ENCODE results near the gene GNAT3. TPM values are rescaled to one million over a fixed set of nuclear protein-coding genes. Genes with fewer than 3 reads are reported as not detected.

GNAT3 gene
- total and polyA plus RNA-seq, 2 donors (not counting 3 experiments of a cell fraction or from before 2014, with no cell fraction given) = not detected

DNA sequence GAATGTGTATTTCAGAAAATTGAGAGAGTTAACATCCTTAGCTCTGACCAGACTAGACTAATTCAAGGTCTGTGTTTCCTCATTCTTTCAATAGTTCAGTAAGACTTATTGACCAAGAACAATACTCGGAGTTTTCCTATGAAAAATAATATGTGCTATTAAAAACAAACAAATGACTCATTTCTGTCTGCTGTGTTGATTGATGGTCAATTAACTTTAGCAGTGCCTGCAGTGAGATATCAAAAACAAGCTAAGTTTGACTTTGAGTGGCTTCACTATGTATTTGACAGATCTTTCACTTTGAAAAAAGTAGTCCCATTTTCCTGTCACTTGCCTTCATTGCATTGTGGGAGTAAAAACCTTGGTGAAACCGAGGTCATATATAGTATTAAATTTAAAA, 91.0 kb downstream of the GNAT3 start:
- no peak overlapping the region for H3K4me3 ChIP-seq (replicated peaks in 1 of 3; ENCODE audit: insufficient read depth in 1 of 3, low read depth in 1 of 3, low read length in 3 of 3)
- no peaks in the 10 kb centered on the region for H3K9me1 ChIP-seq (replicated peaks; ENCODE audit: control insufficient read depth, extremely low read depth, insufficient read depth, low read length)
- no peak overlapping the region for H2AFZ ChIP-seq (ENCODE audit: low read depth, low read length)
- no peaks in the 10 kb centered on the region for H3K27me3 ChIP-seq (ENCODE audit: control insufficient read depth in 2 of 2, insufficient read depth in 2 of 2, low read length in 2 of 2)
- TF ChIP-seq POLR2A (IDR thresholded peaks at IDR 0.05; ENCODE audit: low read depth, low read length) (no peak), GATA2 (IDR thresholded peaks at IDR 0.05; ENCODE audit: insufficient read depth, insufficient read length, low read depth, low read length) (no peak), FOS (IDR thresholded peaks at IDR 0.05; ENCODE audit: borderline replicate concordance, insufficient read depth, low read length) (peak; percentile 36), JUN (IDR thresholded peaks at IDR 0.05; ENCODE audit: borderline replicate concordance, insufficient read depth, insufficient read length, low read depth) (peak; percentile 58), CTCF (IDR thresholded peaks at IDR 0.05; ENCODE audit: extremely low read depth in 1 of 2, insufficient read depth in 1 of 2, low read depth in 1 of 2, low read length in 2 of 2) (no peak), MYC (IDR thresholded peaks at IDR 0.05; ENCODE audit: low read depth, low read length) (no peak), POLR2AphosphoS5 (IDR thresholded peaks at IDR 0.05; ENCODE audit: insufficient read depth, low read depth, low read length) (no peak), EZH2 (IDR thresholded peaks at IDR 0.05; ENCODE audit: borderline replicate concordance, low read depth, low read length, severe bottlenecking) (no peak)
- TF ChIP-seq, protein P1, sequence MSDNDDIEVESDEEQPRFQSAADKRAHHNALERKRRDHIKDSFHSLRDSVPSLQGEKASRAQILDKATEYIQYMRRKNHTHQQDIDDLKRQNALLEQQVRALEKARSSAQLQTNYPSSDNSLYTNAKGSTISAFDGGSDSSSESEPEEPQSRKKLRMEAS (IDR thresholded peaks at IDR 0.05; ENCODE audit: insufficient read depth, insufficient read length) = no peak
- H3K9me3 ChIP-seq (replicated peaks; ENCODE audit: control insufficient read depth, insufficient read depth, low read length) = no peaks in the 10 kb centered on the region
- no peaks in the 10 kb centered on the region for H3K79me2 ChIP-seq (ENCODE audit: control insufficient read depth, insufficient read depth, low read length)
- H4K20me1 ChIP-seq (replicated peaks; ENCODE audit: control insufficient read depth, extremely low read depth, insufficient read depth, low read length) = no peaks in the 10 kb centered on the region
- peak overlapping the region; percentile 51 for H3K4me2 ChIP-seq (ENCODE audit: insufficient read depth, low read length)
- peak overlapping the region; percentile 48 for H3K27ac ChIP-seq (ENCODE audit: insufficient read depth, low read depth, low read length)
- intact Hi-C loops (cut with micrococcal nuclease) (no loop called here), dilution Hi-C loops (cut with MboI; ENCODE audit: extremely low pct_ligation_motif_present, low sequenced_read_pairs) (no loop called here)
- ChIA-PET CTCF (interaction anchor here (0.6 to 2.0 kb wide), 9 partner anchors 8 to 373 kb away, joined by 3 to 5 read pairs (median 3); no protein-coding TSS in a partner anchor), POLR2A (no interaction called here)
- no peak overlapping the region for H3K9ac ChIP-seq (replicated peaks; ENCODE audit: extremely low read depth, insufficient read depth, low read length)
- FAIRE-seq (peak; percentile 66), DNase-seq (ENCODE audit: low read depth, low spot score) (peak; percentile 67)
- H3K4me1 ChIP-seq (ENCODE audit: control insufficient read depth, extremely low read depth, insufficient read depth, low read length) = peaks cover 10% of the 10 kb centered on the region
- no peaks in the 10 kb centered on the region for H3K36me3 ChIP-seq (ENCODE audit: control insufficient read depth in 2 of 2, extremely low read depth in 1 of 2, insufficient read depth in 2 of 2, low read length in 2 of 2)
- no TSS peak for BruUV-seq (replicated peaks)

Measured in endothelial cell of umbilical vein (primary cell).